ENCODE measurements around the gene LRP5.

Gene LRP5

GRCh38 chr11:68383976-68384501 is 71.6 kb downstream of the LRP5 start:
- Histone ChIP-seq H4K20me1 (ENCODE audit: insufficient read depth, low read length, poor library complexity, severe bottlenecking) (peaks cover 7% of the 10 kb centered on the region), H3K9me3 (ENCODE audit: insufficient read depth, low read depth, low read length) (no peaks in the 10 kb centered on the region), H3K36me3 (ENCODE audit: insufficient read depth, low read length) (peaks cover 33% of the 10 kb centered on the region; the same call in 1 of the 2 replicates), H2AFZ (ENCODE audit: low read length) (no peak overlapping the region), H3F3A (ENCODE audit: low read depth) (no peaks in the 10 kb centered on the region), H3K4me3 (ENCODE audit: low read length, poor library complexity, severe bottlenecking) (no peak overlapping the region), H3K79me2 (ENCODE audit: insufficient read depth, low read length) (peaks cover 9% of the 10 kb centered on the region; the same call in 1 of the 2 replicates), H3K4me1 (ENCODE audit: insufficient read depth, low read length, poor library complexity, severe bottlenecking) (no peaks in the 10 kb centered on the region), H3K9me2 (replicated peaks; ENCODE audit: low read depth, low read length) (no peaks in the 10 kb centered on the region), H3K4me2 (ENCODE audit: low read depth, low read length, poor library complexity, severe bottlenecking) (no peak overlapping the region), H3K27me3 (ENCODE audit: insufficient read depth, low read length, poor library complexity, severe bottlenecking) (no peaks in the 10 kb centered on the region), H3K9ac (ENCODE audit: low read depth, low read length, poor library complexity, severe bottlenecking) (no peak overlapping the region)
- TF ChIP-seq, protein P1, sequence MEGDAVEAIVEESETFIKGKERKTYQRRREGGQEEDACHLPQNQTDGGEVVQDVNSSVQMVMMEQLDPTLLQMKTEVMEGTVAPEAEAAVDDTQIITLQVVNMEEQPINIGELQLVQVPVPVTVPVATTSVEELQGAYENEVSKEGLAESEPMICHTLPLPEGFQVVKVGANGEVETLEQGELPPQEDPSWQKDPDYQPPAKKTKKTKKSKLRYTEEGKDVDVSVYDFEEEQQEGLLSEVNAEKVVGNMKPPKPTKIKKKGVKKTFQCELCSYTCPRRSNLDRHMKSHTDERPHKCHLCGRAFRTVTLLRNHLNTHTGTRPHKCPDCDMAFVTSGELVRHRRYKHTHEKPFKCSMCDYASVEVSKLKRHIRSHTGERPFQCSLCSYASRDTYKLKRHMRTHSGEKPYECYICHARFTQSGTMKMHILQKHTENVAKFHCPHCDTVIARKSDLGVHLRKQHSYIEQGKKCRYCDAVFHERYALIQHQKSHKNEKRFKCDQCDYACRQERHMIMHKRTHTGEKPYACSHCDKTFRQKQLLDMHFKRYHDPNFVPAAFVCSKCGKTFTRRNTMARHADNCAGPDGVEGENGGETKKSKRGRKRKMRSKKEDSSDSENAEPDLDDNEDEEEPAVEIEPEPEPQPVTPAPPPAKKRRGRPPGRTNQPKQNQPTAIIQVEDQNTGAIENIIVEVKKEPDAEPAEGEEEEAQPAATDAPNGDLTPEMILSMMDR (conservative IDR thresholded peaks at IDR 0.05; ENCODE audit: low read length) = peak; percentile 100
- TF ChIP-seq EZH2phosphoT487 (IDR thresholded peaks at IDR 0.05; ENCODE audit: borderline replicate concordance) = no peak

DNA sequence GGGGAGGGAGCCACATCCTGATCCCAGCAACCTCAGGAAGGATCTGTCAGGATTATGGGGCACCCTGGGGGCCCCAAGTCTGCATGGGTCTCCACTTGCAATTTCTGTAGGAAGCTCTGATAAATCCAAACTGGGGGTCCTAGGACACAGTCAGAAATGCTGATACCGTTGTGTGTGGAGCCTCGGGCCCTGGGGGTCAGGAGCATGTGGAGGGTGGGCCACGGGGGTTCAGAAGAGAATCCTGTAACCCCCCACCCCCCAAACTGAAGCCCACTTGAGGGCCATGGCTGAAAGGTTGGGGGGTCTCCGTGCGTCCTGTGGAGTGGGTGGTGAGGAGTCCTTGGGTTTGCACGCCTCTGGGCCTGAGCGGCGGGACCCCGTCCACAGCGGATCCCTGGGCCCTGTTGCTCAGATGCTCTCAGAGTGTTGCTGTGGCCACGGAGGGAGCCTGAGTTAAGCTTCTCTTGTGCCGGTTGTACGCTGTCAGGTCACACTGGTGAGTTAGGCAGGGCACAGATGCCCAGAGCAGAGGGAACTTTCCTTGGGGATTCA is 72.2 kb downstream of the LRP5 start:
- no peak overlapping the region for H3K9ac ChIP-seq (ENCODE audit: low read depth, low read length, poor library complexity, severe bottlenecking)
- TF ChIP-seq, protein P1 (conservative IDR thresholded peaks at IDR 0.05; ENCODE audit: low read length) = no peak
- TF ChIP-seq EZH2phosphoT487 (IDR thresholded peaks at IDR 0.05; ENCODE audit: borderline replicate concordance) = no peak
- H3K27me3 ChIP-seq (ENCODE audit: insufficient read depth, low read length, poor library complexity, severe bottlenecking) = no peaks in the 10 kb centered on the region
- no peak overlapping the region for H3K4me2 ChIP-seq (ENCODE audit: low read depth, low read length, poor library complexity, severe bottlenecking)
- no peak overlapping the region for H3K4me3 ChIP-seq (ENCODE audit: low read length, poor library complexity, severe bottlenecking)
- no peaks in the 10 kb centered on the region for H3K4me1 ChIP-seq (ENCODE audit: insufficient read depth, low read length, poor library complexity, severe bottlenecking)
- no peaks in the 10 kb centered on the region for H3K9me3 ChIP-seq (ENCODE audit: insufficient read depth, low read depth, low read length)
- peaks cover 7% of the 10 kb centered on the region for H4K20me1 ChIP-seq (ENCODE audit: insufficient read depth, low read length, poor library complexity, severe bottlenecking)
- H3K9me2 ChIP-seq (replicated peaks; ENCODE audit: low read depth, low read length) = no peaks in the 10 kb centered on the region
- no peaks in the 10 kb centered on the region for H3F3A ChIP-seq (ENCODE audit: low read depth)
- H3K79me2 ChIP-seq (ENCODE audit: insufficient read depth, low read length) = peaks cover 9% of the 10 kb centered on the region; the same call in 1 of the 2 replicates
- H2AFZ ChIP-seq (ENCODE audit: low read length) = no peak overlapping the region
- peaks cover 39% of the 10 kb centered on the region; the same call in 1 of the 2 replicates for H3K36me3 ChIP-seq (ENCODE audit: insufficient read depth, low read length)

DNA sequence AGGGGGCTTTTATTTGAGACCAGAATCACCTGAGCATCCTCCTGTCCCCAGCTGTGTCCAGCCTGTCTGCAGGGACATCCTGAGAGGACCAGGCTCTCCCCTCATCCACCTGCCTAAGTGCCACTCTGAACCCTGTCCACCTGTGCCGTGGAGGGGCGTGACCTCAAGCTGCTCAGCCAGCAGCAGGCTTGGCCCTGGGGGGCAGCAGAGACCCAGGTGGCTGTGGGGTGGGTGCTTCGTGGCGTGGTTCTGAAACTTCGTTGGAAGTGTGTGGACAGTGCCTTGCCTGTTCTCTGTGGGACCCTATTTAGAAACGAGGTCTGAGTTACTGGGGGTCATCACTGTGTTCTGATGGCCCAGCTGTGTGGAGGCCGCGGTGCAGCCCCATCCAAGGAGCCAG is 72.7 kb downstream of the LRP5 start:
- Histone ChIP-seq H4K20me1 (ENCODE audit: insufficient read depth, low read length, poor library complexity, severe bottlenecking) (peaks cover 7% of the 10 kb centered on the region), H3K4me2 (ENCODE audit: low read depth, low read length, poor library complexity, severe bottlenecking) (no peak overlapping the region), H3F3A (ENCODE audit: low read depth) (no peaks in the 10 kb centered on the region), H3K79me2 (ENCODE audit: insufficient read depth, low read length) (peaks cover 9% of the 10 kb centered on the region; the same call in 1 of the 2 replicates), H3K4me3 (ENCODE audit: low read length, poor library complexity, severe bottlenecking) (no peak overlapping the region), H3K27me3 (ENCODE audit: insufficient read depth, low read length, poor library complexity, severe bottlenecking) (no peaks in the 10 kb centered on the region), H2AFZ (ENCODE audit: low read length) (no peak overlapping the region), H3K36me3 (ENCODE audit: insufficient read depth, low read length) (peaks cover 42% of the 10 kb centered on the region; the same call in 1 of the 2 replicates), H3K4me1 (ENCODE audit: insufficient read depth, low read length, poor library complexity, severe bottlenecking) (no peaks in the 10 kb centered on the region), H3K9me2 (replicated peaks; ENCODE audit: low read depth, low read length) (no peaks in the 10 kb centered on the region), H3K9me3 (ENCODE audit: insufficient read depth, low read depth, low read length) (no peaks in the 10 kb centered on the region), H3K9ac (ENCODE audit: low read depth, low read length, poor library complexity, severe bottlenecking) (no peak overlapping the region)
- TF ChIP-seq, protein P1 (conservative IDR thresholded peaks at IDR 0.05; ENCODE audit: low read length) = no peak
- TF ChIP-seq EZH2phosphoT487 (IDR thresholded peaks at IDR 0.05; ENCODE audit: borderline replicate concordance) = no peak

All from Loucy (cell line).